ENCODE data around the gene WNK3. TPM values are rescaled to one million over a fixed set of nuclear protein-coding genes. Genes with fewer than 3 reads are reported as not detected.

WNK3 gene
- total RNA-seq, 1 donor from 2014 or later, result 3.1 TPM

DNA sequence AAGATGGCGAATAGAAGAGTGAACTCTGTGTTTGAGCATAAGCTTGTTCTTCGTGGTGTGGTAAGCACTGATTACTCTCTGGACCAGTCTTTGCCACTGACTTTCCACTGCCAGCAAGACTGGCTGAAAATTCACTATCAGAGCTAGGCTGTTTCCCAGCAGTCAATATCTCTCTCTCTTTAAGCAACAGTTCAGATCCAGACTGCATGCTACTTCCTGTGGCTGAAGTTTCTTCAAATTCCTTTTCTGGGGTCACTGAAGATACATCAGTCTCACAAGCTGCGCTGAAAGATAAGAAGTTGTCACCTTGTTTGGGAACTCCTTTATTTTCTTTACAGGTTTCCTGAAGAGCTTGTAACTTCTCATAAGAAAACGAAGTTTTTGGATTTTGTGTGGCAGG lies 120.8 kb downstream of the WNK3 start:
- TF ChIP-seq, protein P1, sequence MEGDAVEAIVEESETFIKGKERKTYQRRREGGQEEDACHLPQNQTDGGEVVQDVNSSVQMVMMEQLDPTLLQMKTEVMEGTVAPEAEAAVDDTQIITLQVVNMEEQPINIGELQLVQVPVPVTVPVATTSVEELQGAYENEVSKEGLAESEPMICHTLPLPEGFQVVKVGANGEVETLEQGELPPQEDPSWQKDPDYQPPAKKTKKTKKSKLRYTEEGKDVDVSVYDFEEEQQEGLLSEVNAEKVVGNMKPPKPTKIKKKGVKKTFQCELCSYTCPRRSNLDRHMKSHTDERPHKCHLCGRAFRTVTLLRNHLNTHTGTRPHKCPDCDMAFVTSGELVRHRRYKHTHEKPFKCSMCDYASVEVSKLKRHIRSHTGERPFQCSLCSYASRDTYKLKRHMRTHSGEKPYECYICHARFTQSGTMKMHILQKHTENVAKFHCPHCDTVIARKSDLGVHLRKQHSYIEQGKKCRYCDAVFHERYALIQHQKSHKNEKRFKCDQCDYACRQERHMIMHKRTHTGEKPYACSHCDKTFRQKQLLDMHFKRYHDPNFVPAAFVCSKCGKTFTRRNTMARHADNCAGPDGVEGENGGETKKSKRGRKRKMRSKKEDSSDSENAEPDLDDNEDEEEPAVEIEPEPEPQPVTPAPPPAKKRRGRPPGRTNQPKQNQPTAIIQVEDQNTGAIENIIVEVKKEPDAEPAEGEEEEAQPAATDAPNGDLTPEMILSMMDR (IDR thresholded peaks at IDR 0.05; ENCODE audit: insufficient read depth, low read length, poor library complexity, severe bottlenecking), result no peak
- DNase-seq (ENCODE audit: low read depth), result no peak
- H3K27me3 ChIP-seq (ENCODE audit: control insufficient read depth, insufficient read depth, low read length), result no peaks in the 10 kb centered on the region
- no peak overlapping the region for H3K4me3 ChIP-seq (ENCODE audit: low read depth, low read length)
- no peaks in the 10 kb centered on the region for H3K36me3 ChIP-seq (ENCODE audit: control insufficient read depth, insufficient read depth, low read length)

DNA sequence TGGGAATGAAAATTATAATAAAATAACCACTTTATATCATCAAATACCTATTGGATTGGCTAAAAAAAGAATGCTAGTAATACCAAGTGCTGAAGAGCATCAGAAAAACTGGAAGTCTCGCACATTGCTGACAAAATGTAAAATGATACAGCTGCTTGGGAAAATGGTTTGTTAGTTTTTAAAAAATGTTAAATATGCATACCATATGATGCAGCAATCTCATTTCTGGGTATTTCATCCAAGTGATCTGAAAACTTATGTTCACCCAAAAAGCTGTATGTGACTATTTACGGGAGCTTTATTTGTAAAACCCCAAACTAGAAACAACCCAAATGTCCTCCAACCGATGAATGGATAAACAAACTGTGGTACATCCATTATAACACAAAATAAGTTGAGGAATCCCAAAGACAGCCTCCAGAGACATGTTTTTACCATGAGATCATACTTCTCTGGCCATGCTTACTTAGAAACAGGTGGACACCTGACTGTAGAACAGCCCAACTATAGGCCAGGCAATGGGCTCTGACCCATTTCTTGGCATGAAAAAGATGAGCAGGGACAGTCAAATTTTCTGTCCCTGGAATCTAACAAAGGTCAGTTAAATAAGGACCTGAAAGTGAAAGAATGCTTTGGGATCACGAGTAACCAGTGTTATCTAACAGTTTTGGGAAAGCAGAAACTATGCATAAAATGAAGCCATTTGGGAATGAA lies 127.3 kb downstream of the WNK3 start:
- Histone ChIP-seq H3K4me3 (ENCODE audit: low read depth, low read length) (no peak overlapping the region), H3K36me3 (ENCODE audit: control insufficient read depth, insufficient read depth, low read length) (no peaks in the 10 kb centered on the region), H3K27me3 (ENCODE audit: control insufficient read depth, insufficient read depth, low read length) (no peaks in the 10 kb centered on the region)
- TF ChIP-seq, protein P1 (IDR thresholded peaks at IDR 0.05; ENCODE audit: insufficient read depth, low read length, poor library complexity, severe bottlenecking), result no peak
- DNase-seq (ENCODE audit: low read depth), result no peak

DNA sequence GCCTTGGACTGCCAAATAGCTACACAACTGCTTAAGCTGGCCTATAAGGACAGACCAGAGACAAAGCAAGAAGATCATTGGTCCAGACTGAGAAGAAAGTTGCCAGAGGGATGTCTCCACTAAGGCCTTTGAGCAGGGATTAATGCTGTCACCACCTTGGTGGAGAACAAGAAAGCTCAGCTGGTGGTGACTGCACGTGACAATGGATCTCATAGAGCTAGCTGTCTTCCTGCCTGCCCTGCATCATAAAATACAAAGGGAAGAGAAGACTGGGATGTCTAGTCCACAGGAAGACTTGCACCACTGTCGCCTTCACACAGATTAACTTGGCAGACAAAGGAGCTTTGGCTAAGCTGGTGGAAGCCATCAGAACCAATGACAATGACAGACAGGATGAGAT lies 134.3 kb downstream of the WNK3 start:
- Histone ChIP-seq H3K36me3 (ENCODE audit: control insufficient read depth, insufficient read depth, low read length) (no peaks in the 10 kb centered on the region), H3K27me3 (ENCODE audit: control insufficient read depth, insufficient read depth, low read length) (no peaks in the 10 kb centered on the region), H3K4me3 (ENCODE audit: low read depth, low read length) (no peak overlapping the region)
- TF ChIP-seq, protein P1 (IDR thresholded peaks at IDR 0.05; ENCODE audit: insufficient read depth, low read length, poor library complexity, severe bottlenecking), result no peak
- DNase-seq (ENCODE audit: low read depth), result no peak

DNA sequence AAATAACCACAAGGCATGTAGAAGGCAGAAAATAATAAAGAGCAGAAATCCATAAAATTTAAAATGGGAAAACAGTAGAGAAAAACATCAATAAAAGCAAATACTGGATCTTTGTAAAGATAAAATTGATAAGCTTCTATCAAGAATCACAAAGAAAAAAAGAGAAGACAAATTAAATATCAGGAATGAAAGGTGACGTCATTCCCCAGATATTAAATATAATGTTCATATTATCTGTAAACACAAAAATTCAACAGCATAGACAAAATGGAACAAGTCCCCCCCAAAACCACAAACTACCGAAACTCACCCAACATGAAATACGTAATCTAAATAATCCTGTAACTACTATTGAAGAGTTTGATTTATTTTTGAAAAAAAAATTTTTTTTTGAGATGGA lies 144.2 kb downstream of the WNK3 start:
- TF ChIP-seq, protein P1 (IDR thresholded peaks at IDR 0.05; ENCODE audit: insufficient read depth, low read length, poor library complexity, severe bottlenecking), result no peak
- no peaks in the 10 kb centered on the region for H3K27me3 ChIP-seq (ENCODE audit: control insufficient read depth, insufficient read depth, low read length)
- no peak for DNase-seq (ENCODE audit: low read depth)
- H3K4me3 ChIP-seq (ENCODE audit: low read depth, low read length), result no peak overlapping the region
- no peaks in the 10 kb centered on the region for H3K36me3 ChIP-seq (ENCODE audit: control insufficient read depth, insufficient read depth, low read length)

DNA sequence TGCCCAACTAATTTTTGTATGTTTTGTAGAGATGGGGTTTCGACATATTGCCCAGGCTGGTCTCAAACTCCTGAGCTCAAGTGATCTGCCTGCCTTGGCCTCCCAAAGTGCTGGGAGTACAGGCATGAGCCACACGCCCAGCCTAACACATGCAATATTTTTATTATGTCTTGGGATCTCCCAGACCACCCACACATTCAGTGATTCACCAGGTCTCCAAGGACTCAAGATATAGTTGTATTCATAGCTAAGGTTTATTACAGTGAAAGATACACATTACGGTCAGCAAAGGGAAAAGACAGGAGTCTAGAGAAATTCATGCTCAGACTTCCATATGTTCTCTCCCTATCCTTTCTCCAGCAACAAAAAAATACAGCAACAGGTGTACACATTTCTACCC lies 149.3 kb downstream of the WNK3 start:
- TF ChIP-seq, protein P1 (IDR thresholded peaks at IDR 0.05; ENCODE audit: insufficient read depth, low read length, poor library complexity, severe bottlenecking), result no peak
- no peaks in the 10 kb centered on the region for H3K27me3 ChIP-seq (ENCODE audit: control insufficient read depth, insufficient read depth, low read length)
- H3K4me3 ChIP-seq (ENCODE audit: low read depth, low read length), result no peak overlapping the region
- DNase-seq (ENCODE audit: low read depth), result no peak
- H3K36me3 ChIP-seq (ENCODE audit: control insufficient read depth, insufficient read depth, low read length), result no peaks in the 10 kb centered on the region

DNA sequence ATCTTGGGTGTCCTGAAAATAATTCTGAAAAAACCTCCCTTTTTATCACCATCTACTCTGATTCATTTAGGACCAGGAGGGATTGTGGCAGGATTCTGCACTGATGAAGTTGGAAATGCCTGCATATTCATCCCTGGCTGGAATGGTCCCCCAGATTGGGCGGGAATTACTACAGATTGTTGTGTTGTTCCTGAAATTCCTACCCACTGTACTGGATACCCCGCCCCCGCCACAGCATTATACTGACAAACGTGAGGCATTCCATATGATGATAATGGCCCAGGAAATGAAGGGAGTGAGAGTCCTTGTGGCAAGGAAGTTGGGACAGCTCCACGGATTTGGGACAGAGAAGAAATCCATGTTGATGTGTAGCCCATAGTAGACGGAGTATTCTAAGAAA lies 159.6 kb downstream of the WNK3 start:
- Histone ChIP-seq H3K36me3 (ENCODE audit: control insufficient read depth, insufficient read depth, low read length) (no peaks in the 10 kb centered on the region), H3K27me3 (ENCODE audit: control insufficient read depth, insufficient read depth, low read length) (no peaks in the 10 kb centered on the region), H3K4me3 (ENCODE audit: low read depth, low read length) (no peak overlapping the region)
- no peak for DNase-seq (ENCODE audit: low read depth)
- TF ChIP-seq, protein P1 (IDR thresholded peaks at IDR 0.05; ENCODE audit: insufficient read depth, low read length, poor library complexity, severe bottlenecking), result no peak

All from kidney epithelial cell (primary cell).